ENCODE results near the gene PHACTR3.

The PHACTR3 gene

DNA sequence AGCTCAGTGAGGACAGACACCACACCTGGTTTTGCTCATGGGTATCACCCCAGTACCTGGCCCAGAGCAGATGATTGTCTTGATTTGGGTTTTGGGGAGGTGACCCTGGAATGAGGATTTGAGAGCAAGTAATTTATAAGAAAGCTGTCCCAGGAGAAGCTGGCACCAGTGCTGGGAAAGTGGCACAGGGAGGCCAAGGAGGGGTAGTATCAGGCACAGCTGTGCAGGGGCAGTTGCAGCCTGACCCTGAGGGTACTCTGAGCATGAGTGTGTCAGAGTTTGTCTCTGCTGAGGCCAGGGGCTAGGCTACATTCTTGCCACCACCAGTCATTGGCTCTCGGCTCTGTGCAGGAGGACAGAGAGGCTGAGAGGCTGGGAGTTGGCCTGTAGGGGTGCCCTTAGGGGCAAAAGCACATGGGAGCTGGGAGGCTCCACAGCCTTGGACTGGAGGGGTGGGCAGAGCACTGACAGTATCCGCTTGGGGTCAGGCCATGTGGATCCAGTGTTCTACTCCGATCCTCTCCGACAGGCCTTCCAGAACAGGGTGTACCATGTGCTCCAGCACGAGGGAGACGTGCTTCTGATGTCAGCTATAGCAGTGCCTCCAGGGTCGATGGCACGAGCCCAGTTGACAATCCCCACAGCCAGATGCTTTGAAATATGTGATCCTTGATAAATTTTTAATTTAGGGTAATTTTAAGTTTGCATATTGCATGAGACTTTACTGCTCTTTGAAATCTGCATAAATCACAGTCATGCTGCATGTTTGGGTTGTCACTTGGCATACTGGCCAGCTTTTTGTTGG, 121.3 kb downstream of the PHACTR3 start:
- Histone ChIP-seq H3K14ac (ENCODE audit: low read length in 2 of 2) (no peak overlapping the region), H3K23ac (ENCODE audit: low read length in 2 of 2) (no peak overlapping the region), H4K8ac (ENCODE audit: low read length) (no peak overlapping the region), H3K18ac (ENCODE audit: low read depth in 1 of 2, low read length in 2 of 2) (no peak overlapping the region), H3K4ac (ENCODE audit: low read depth in 1 of 2, low read length in 2 of 2) (no peak overlapping the region), H2BK12ac (ENCODE audit: low read length in 2 of 2) (no peak overlapping the region), H3K79me1 (replicated peaks; ENCODE audit: low read length, poor library complexity, severe bottlenecking) (no peaks in the 10 kb centered on the region), H3K4me3 (ENCODE audit: insufficient read depth in 1 of 2, low read depth in 1 of 2, low read length in 2 of 2) (no peak overlapping the region), H3K9me3 (ENCODE audit: control insufficient read depth, low read length) (no peaks in the 10 kb centered on the region), H3K9ac (ENCODE audit: low read length) (no peak overlapping the region), H3K4me2 (ENCODE audit: low read length, poor library complexity, severe bottlenecking) (no peak overlapping the region), H2BK15ac (ENCODE audit: low read depth, poor library complexity, severe bottlenecking) (no peak overlapping the region), H4K91ac (ENCODE audit: low read length) (peak overlapping the region; percentile 44), H3K27me3 (ENCODE audit: control insufficient read depth in 1 of 2, insufficient read depth in 1 of 2, low read length in 2 of 2) (peaks cover 0 to 5% of the 10 kb centered on the region in 2 experiments), H2AK5ac (ENCODE audit: low read length, severe bottlenecking) (no peak overlapping the region), H2AFZ (ENCODE audit: low read depth, low read length) (no peak overlapping the region), H3K27ac (ENCODE audit: low read length, poor library complexity, severe bottlenecking) (no peak overlapping the region), H3K4me1 (ENCODE audit: control insufficient read depth, insufficient read depth, low read depth, low read length) (no peaks in the 10 kb centered on the region), H2BK5ac (ENCODE audit: low read depth, low read length, poor library complexity, severe bottlenecking) (no peak overlapping the region), H3K36me3 (ENCODE audit: control insufficient read depth in 1 of 2, insufficient read depth in 2 of 2, low read depth in 1 of 2, low read length in 2 of 2) (no peaks in the 10 kb centered on the region), H2BK120ac (ENCODE audit: low read depth, low read length) (no peak overlapping the region)
- DNase-seq, result no peak
- WGBS, result 56% methylated on average over 8 of the region's 8 CpGs

DNA sequence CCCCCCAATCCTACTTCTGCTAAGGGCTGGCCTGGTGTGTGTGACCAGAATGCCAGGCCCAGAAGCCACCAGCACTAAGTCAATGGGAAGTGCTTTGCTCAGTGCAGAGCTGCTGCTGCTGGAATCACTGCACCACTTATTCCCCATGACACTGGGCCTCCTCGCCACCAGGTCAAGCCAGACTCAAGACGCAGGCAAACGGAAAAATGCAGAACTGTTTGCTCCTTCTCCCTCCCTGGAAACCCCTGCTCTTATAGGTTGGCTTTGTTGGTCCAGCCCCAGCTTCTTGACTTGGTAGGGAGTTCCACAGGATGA, 121.9 kb downstream of the PHACTR3 start:
- 22% methylated on average over 3 of the region's 3 CpGs for WGBS
- no peak for DNase-seq
- no peak overlapping the region for H3K4ac ChIP-seq (ENCODE audit: low read depth in 1 of 2, low read length in 2 of 2)

DNA sequence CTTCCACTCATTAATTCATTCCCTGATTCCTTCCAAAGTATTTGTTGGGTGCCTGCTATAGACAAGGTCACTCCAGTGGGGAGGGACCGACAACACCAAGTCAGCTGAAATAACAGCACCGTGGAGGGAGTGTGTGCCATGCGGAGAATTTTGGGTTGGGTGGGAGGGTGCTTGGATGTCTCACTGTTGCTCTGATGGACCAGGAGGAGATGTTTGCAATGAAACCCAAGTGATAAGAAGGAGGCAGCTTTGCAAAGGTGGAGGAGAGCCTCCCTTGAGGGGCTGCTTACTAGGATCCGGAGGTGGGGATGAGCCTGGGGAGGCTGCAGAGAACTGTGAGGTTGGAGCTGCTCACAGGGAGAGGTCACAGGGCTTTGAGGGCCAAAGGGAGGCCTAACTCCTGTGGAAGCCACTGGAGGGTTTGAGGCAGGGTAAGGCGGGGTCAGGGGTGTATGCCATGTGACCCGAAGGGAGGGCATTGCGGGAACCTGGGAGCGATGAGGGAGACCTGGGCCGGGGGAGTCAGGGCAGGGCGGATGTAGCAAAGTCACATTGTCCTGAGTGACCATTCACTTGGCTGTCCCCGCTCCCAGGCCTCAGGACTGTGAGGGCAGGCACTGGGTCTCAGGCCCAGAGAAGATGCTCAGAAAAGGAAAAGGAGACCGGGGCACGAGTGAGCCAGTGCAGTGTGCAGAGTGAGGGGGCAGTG, 124.5 kb downstream of the PHACTR3 start:
- Histone ChIP-seq H3K36me3 (ENCODE audit: control insufficient read depth in 1 of 2, insufficient read depth in 2 of 2, low read depth in 1 of 2, low read length in 2 of 2) (no peaks in the 10 kb centered on the region), H4K8ac (ENCODE audit: low read length) (no peak overlapping the region), H3K27me3 (ENCODE audit: control insufficient read depth in 1 of 2, insufficient read depth in 1 of 2, low read length in 2 of 2) (peaks cover 0 to 10% of the 10 kb centered on the region in 2 experiments), H3K4me2 (ENCODE audit: low read length, poor library complexity, severe bottlenecking) (no peak overlapping the region), H3K79me1 (replicated peaks; ENCODE audit: low read length, poor library complexity, severe bottlenecking) (no peaks in the 10 kb centered on the region), H2BK15ac (ENCODE audit: low read depth, poor library complexity, severe bottlenecking) (no peak overlapping the region), H2AFZ (ENCODE audit: low read depth, low read length) (no peak overlapping the region), H3K18ac (ENCODE audit: low read depth in 1 of 2, low read length in 2 of 2) (no peak overlapping the region), H3K9me3 (ENCODE audit: control insufficient read depth, low read length) (no peaks in the 10 kb centered on the region), H3K27ac (ENCODE audit: low read length, poor library complexity, severe bottlenecking) (no peak overlapping the region), H3K4me3 (ENCODE audit: insufficient read depth in 1 of 2, low read depth in 1 of 2, low read length in 2 of 2) (no peak overlapping the region), H4K91ac (ENCODE audit: low read length) (no peak overlapping the region), H3K4ac (ENCODE audit: low read depth in 1 of 2, low read length in 2 of 2) (no peak overlapping the region), H2BK120ac (ENCODE audit: low read depth, low read length) (no peak overlapping the region), H3K14ac (ENCODE audit: low read length in 2 of 2) (no peak overlapping the region), H3K4me1 (ENCODE audit: control insufficient read depth, insufficient read depth, low read depth, low read length) (no peaks in the 10 kb centered on the region), H2BK5ac (ENCODE audit: low read depth, low read length, poor library complexity, severe bottlenecking) (no peak overlapping the region), H2BK12ac (ENCODE audit: low read length in 2 of 2) (no peak overlapping the region), H3K9ac (ENCODE audit: low read length) (no peak overlapping the region), H2AK5ac (ENCODE audit: low read length, severe bottlenecking) (no peak overlapping the region), H3K23ac (ENCODE audit: low read length in 2 of 2) (no peak overlapping the region)
- DNase-seq, result no peak
- 75% methylated on average over 13 of the region's 13 CpGs for WGBS

More for the DNA sequence above, 121.9 kb downstream of the PHACTR3 start:
- no peak overlapping the region for H3K27ac ChIP-seq (ENCODE audit: low read length, poor library complexity, severe bottlenecking)
- H3K9ac ChIP-seq (ENCODE audit: low read length), result no peak overlapping the region
- H3K4me3 ChIP-seq (ENCODE audit: insufficient read depth in 1 of 2, low read depth in 1 of 2, low read length in 2 of 2), result no peak overlapping the region
- H4K8ac ChIP-seq (ENCODE audit: low read length), result no peak overlapping the region
- H3K23ac ChIP-seq (ENCODE audit: low read length in 2 of 2), result no peak overlapping the region
- no peak overlapping the region for H2AK5ac ChIP-seq (ENCODE audit: low read length, severe bottlenecking)
- H3K36me3 ChIP-seq (ENCODE audit: control insufficient read depth in 1 of 2, insufficient read depth in 2 of 2, low read depth in 1 of 2, low read length in 2 of 2), result no peaks in the 10 kb centered on the region
- no peaks in the 10 kb centered on the region for H3K4me1 ChIP-seq (ENCODE audit: control insufficient read depth, insufficient read depth, low read depth, low read length)
- no peak overlapping the region for H3K18ac ChIP-seq (ENCODE audit: low read depth in 1 of 2, low read length in 2 of 2)
- H3K14ac ChIP-seq (ENCODE audit: low read length in 2 of 2), result no peak overlapping the region
- no peak overlapping the region for H2BK120ac ChIP-seq (ENCODE audit: low read depth, low read length)
- H3K79me1 ChIP-seq (replicated peaks; ENCODE audit: low read length, poor library complexity, severe bottlenecking), result no peaks in the 10 kb centered on the region
- H2BK5ac ChIP-seq (ENCODE audit: low read depth, low read length, poor library complexity, severe bottlenecking), result no peak overlapping the region
- H3K9me3 ChIP-seq (ENCODE audit: control insufficient read depth, low read length), result no peaks in the 10 kb centered on the region
- H2BK15ac ChIP-seq (ENCODE audit: low read depth, poor library complexity, severe bottlenecking), result no peak overlapping the region
- no peak overlapping the region for H2AFZ ChIP-seq (ENCODE audit: low read depth, low read length)
- no peak overlapping the region for H4K91ac ChIP-seq (ENCODE audit: low read length)
- H3K4me2 ChIP-seq (ENCODE audit: low read length, poor library complexity, severe bottlenecking), result no peak overlapping the region
- no peak overlapping the region for H2BK12ac ChIP-seq (ENCODE audit: low read length in 2 of 2)
- peaks cover 0 to 5% of the 10 kb centered on the region in 2 experiments for H3K27me3 ChIP-seq (ENCODE audit: control insufficient read depth in 1 of 2, insufficient read depth in 1 of 2, low read length in 2 of 2)

DNA sequence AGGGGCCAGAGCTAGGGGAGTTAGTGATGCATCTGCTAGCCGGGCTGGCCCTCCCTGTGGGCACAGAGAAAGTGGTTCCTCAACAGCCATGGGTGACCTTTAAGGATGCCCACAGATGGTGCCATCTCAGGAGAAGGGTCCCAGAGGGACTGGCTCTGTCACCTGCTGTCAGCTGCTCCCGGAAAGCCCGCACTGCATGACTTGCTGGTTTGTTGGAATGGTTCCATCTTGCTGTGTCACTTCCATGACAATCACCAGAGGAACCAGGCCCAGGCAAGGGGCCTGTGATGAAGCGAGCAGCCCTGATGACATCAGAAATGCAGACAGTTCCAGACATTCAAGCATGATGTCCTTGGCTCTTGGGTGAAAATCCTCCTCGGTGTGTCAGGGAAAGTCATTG, 125.2 kb downstream of the PHACTR3 start:
- H3K4ac ChIP-seq (ENCODE audit: low read depth in 1 of 2, low read length in 2 of 2), result no peak overlapping the region

More for the DNA sequence above, 125.2 kb downstream of the PHACTR3 start:
- Histone ChIP-seq H2BK15ac (ENCODE audit: low read depth, poor library complexity, severe bottlenecking) (no peak overlapping the region), H2BK5ac (ENCODE audit: low read depth, low read length, poor library complexity, severe bottlenecking) (no peak overlapping the region), H3K79me1 (replicated peaks; ENCODE audit: low read length, poor library complexity, severe bottlenecking) (no peaks in the 10 kb centered on the region), H3K4me1 (ENCODE audit: control insufficient read depth, insufficient read depth, low read depth, low read length) (no peaks in the 10 kb centered on the region), H3K27me3 (ENCODE audit: control insufficient read depth in 1 of 2, insufficient read depth in 1 of 2, low read length in 2 of 2) (peaks cover 0 to 10% of the 10 kb centered on the region in 2 experiments), H3K27ac (ENCODE audit: low read length, poor library complexity, severe bottlenecking) (no peak overlapping the region), H3K23ac (ENCODE audit: low read length in 2 of 2) (no peak overlapping the region), H2BK12ac (ENCODE audit: low read length in 2 of 2) (no peak overlapping the region), H4K91ac (ENCODE audit: low read length) (no peak overlapping the region), H3K9me3 (ENCODE audit: control insufficient read depth, low read length) (no peaks in the 10 kb centered on the region), H3K36me3 (ENCODE audit: control insufficient read depth in 1 of 2, insufficient read depth in 2 of 2, low read depth in 1 of 2, low read length in 2 of 2) (no peaks in the 10 kb centered on the region), H3K18ac (ENCODE audit: low read depth in 1 of 2, low read length in 2 of 2) (no peak overlapping the region), H3K9ac (ENCODE audit: low read length) (no peak overlapping the region), H3K14ac (ENCODE audit: low read length in 2 of 2) (no peak overlapping the region), H3K4me3 (ENCODE audit: insufficient read depth in 1 of 2, low read depth in 1 of 2, low read length in 2 of 2) (no peak overlapping the region), H4K8ac (ENCODE audit: low read length) (no peak overlapping the region), H2BK120ac (ENCODE audit: low read depth, low read length) (no peak overlapping the region), H2AFZ (ENCODE audit: low read depth, low read length) (no peak overlapping the region), H2AK5ac (ENCODE audit: low read length, severe bottlenecking) (no peak overlapping the region), H3K4me2 (ENCODE audit: low read length, poor library complexity, severe bottlenecking) (no peak overlapping the region)
- no peak for DNase-seq
- 69% methylated on average over 5 of the region's 5 CpGs for WGBS
